HepG2 (cell line): ENCODE data around the gene SLC35G2. TPM values are rescaled to one million over a fixed set of nuclear protein-coding genes. Genes with fewer than 3 reads are reported as not detected.
A peak's percentile ranks its signal among the peaks of the same experiment; 100 is the strongest.

Experiments used
- ARNTL ChIP-seq: sonication (generic); formaldehyde crosslinking; IDR thresholded peaks from 2 replicates; pipeline ENCODE4 v1.4.0; 2020; ENCODE audit warnings: mild to moderate bottlenecking, missing genetic modification reagents
- ATAD3A ChIP-seq: sonication (generic); formaldehyde crosslinking; IDR thresholded peaks from 2 replicates; pipeline ENCODE4 v1.4.0; 2020; ENCODE audit warnings: missing genetic modification reagents
- FOSL1 ChIP-seq: sonication (generic); formaldehyde crosslinking; IDR thresholded peaks from 2 replicates; pipeline ENCODE4 v1.9.0; 2021; ENCODE audit warnings: missing genetic modification reagents, borderline replicate concordance
- JDP2 ChIP-seq: sonication (generic); formaldehyde crosslinking; IDR thresholded peaks from 2 replicates; pipeline ENCODE4 v1.8.1; 2022; ENCODE audit warnings: missing genetic modification reagents, borderline replicate concordance
- KAT7 ChIP-seq: IDR thresholded peaks from 2 replicates; pipeline ENCODE4 v1.6.1; 2018; ENCODE audit warnings: borderline replicate concordance, missing compliant biosample characterization
- KLF16 ChIP-seq, 2 experiments: sonication (generic) in 1 of 2; formaldehyde crosslinking in 1 of 2; IDR thresholded peaks; 2 replicates each; pipeline versions ENCODE4 v1.6.1 to v1.8.0; 2016 to 2023; ENCODE audit warnings: missing genetic modification reagents in 2 of 2, missing compliant biosample characterization in 1 of 2
- KLF9 ChIP-seq: IDR thresholded peaks from 2 replicates; pipeline ENCODE4 v1.6.1; 2016; ENCODE audit warnings: low read depth
- PCBP1 ChIP-seq: fragments of 200-400 bp; formaldehyde crosslinking; IDR thresholded peaks from 2 replicates; pipeline ENCODE4 v1.6.1; 2017; ENCODE audit warnings: mild to moderate bottlenecking, low read depth, low read length, borderline replicate concordance
- SMAD1 ChIP-seq: sonication (generic); formaldehyde crosslinking; IDR thresholded peaks from 2 replicates; pipeline ENCODE4 v1.4.0; 2020; ENCODE audit warnings: missing genetic modification reagents, low read depth, mild to moderate bottlenecking, borderline replicate concordance
- SNRNP70 ChIP-seq: fragments of 200-400 bp; formaldehyde crosslinking; IDR thresholded peaks from 2 replicates; pipeline ENCODE4 v1.6.1; 2017; ENCODE audit warnings: mild to moderate bottlenecking, low read depth, low read length, moderate library complexity
- TGIF2 ChIP-seq: IDR thresholded peaks from 2 replicates; pipeline ENCODE4 v1.6.1; 2016; ENCODE audit warnings: control low read depth, missing compliant biosample characterization
- THAP7 ChIP-seq: sonication (generic); formaldehyde crosslinking; IDR thresholded peaks from 2 replicates; pipeline ENCODE4 v1.8.1; 2023; ENCODE audit warnings: mild to moderate bottlenecking, missing genetic modification reagents
- ZBTB49 ChIP-seq: sonication (generic); formaldehyde crosslinking; IDR thresholded peaks from 2 replicates; pipeline ENCODE4 v1.4.0; 2020; ENCODE audit warnings: missing genetic modification reagents, borderline replicate concordance
- ZNF10 ChIP-seq: sonication (generic); formaldehyde crosslinking; IDR thresholded peaks from 2 replicates; pipeline ENCODE4 v1.4.0; 2020; ENCODE audit warnings: mild to moderate bottlenecking, low read depth, missing genetic modification reagents, borderline replicate concordance
- ZNF121 ChIP-seq: sonication (generic); formaldehyde crosslinking; IDR thresholded peaks from 2 replicates; pipeline ENCODE4 v1.5.0; 2020; ENCODE audit warnings: mild to moderate bottlenecking, missing genetic modification reagents
- ZNF234 ChIP-seq: sonication (generic); formaldehyde crosslinking; conservative IDR thresholded peaks from 2 replicates; pipeline ENCODE4 v1.5.1; 2020; ENCODE audit warnings: mild to moderate bottlenecking, missing genetic modification reagents
- ZNF253 ChIP-seq: sonication (generic); formaldehyde crosslinking; IDR thresholded peaks from 2 replicates; pipeline ENCODE4 v1.8.0; 2022; ENCODE audit warnings: mild to moderate bottlenecking, missing genetic modification reagents, borderline replicate concordance
- ZNF7 ChIP-seq: IDR thresholded peaks from 2 replicates; pipeline ENCODE4 v1.6.1; 2016; ENCODE audit warnings: missing biosample characterization, missing genetic modification reagents
- ZSCAN22 ChIP-seq: sonication (generic); formaldehyde crosslinking; IDR thresholded peaks from 2 replicates; pipeline ENCODE4 v1.4.0; 2020; ENCODE audit warnings: mild to moderate bottlenecking, missing genetic modification reagents
- polyA plus RNA-seq, 8 experiments: library from polyadenylated mRNA; depleted of rRNA in 3 of 8; stranded (reverse) in 7 of 8; unstranded in 1 of 8; fragments of >200 nt; fragmentation: Illumina TruSeq in 4 of 8; extraction: Trizol in 4 of 8; gene quantifications; 2 replicates each; pipeline versions ENCODE4 v1.2.1 to v1.2.3, GENCODE V29; 2011 to 2016; ENCODE audit warnings: low read depth in 4 of 8, missing spikeins in 1 of 8, mixed read lengths in 1 of 8; ENCODE audit not compliant: insufficient read depth in 1 of 8
- total RNA-seq, 5 experiments: library from RNA; depleted of rRNA; stranded (reverse); fragments of >200 nt; fragmentation: Illumina TruSeq; extraction: Trizol; gene quantifications; 2 replicates each; pipeline ENCODE4 v1.2.3, GENCODE V29; 2016; ENCODE audit warnings: low read depth in 1 of 5
- TF ChIP-seq, protein P1 (sequence below): sonication (generic); formaldehyde crosslinking; IDR thresholded peaks from 2 replicates; pipeline ENCODE4 v1.4.0; 2020; ENCODE audit warnings: missing genetic modification reagents
- TF ChIP-seq, protein P2 (sequence below): IDR thresholded peaks from 2 replicates; pipeline ENCODE4 v1.6.1; 2016; ENCODE audit warnings: missing compliant biosample characterization, missing genetic modification reagents, borderline replicate concordance
- TF ChIP-seq, protein P3 (sequence below): sonication (generic); formaldehyde crosslinking; IDR thresholded peaks from 2 replicates; pipeline ENCODE4 v1.4.0; 2020; ENCODE audit warnings: missing genetic modification reagents

SLC35G2 gene
- total and polyA plus RNA-seq, 2 of the 13 experiments (the other 11 are each of a cell fraction or from before 2014, with no cell fraction given), result 7.6 to 10.3 TPM

DNA sequence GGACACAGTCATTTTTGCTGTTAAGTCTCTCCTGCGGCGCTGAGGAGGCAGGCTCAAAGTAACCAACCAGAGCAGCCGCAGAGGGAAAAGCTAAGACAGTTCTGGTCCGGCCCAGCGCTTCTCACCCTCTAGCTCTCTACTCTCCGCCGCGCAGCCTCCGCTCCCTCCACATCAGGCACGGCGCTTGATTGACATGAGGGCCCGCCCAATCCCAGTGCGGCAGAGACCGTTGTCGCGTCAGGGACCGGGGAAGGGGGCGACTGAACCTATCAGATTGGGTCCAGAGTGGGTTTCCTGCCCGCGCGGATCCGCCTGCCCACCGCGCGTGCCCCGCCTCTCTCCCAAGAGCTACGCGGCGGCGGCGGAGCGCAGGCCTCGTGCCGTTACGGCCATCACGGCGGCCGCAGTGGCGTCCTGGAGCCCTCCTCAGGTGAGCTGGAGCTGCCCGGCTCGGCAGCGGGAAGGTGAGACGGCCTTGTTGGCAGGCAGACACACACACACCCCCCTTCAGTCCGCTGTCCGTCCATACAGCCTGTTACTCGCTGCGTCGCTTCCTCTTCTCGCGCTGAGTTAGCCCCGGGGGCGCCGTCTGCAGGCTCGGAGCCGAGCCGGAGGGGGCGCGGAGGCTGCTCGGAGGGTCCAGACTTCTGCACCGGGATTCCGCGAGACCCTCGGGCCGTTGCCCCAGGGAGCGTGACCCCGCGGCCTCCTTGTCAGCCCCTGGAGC is 43.1 kb downstream of the SLC35G2 start, which contains the start of gene NCK1 (continued):
- TF ChIP-seq, protein P1, sequence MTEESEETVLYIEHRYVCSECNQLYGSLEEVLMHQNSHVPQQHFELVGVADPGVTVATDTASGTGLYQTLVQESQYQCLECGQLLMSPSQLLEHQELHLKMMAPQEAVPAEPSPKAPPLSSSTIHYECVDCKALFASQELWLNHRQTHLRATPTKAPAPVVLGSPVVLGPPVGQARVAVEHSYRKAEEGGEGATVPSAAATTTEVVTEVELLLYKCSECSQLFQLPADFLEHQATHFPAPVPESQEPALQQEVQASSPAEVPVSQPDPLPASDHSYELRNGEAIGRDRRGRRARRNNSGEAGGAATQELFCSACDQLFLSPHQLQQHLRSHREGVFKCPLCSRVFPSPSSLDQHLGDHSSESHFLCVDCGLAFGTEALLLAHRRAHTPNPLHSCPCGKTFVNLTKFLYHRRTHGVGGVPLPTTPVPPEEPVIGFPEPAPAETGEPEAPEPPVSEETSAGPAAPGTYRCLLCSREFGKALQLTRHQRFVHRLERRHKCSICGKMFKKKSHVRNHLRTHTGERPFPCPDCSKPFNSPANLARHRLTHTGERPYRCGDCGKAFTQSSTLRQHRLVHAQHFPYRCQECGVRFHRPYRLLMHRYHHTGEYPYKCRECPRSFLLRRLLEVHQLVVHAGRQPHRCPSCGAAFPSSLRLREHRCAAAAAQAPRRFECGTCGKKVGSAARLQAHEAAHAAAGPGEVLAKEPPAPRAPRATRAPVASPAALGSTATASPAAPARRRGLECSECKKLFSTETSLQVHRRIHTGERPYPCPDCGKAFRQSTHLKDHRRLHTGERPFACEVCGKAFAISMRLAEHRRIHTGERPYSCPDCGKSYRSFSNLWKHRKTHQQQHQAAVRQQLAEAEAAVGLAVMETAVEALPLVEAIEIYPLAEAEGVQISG (CRISPR knock-in tag), result peak; percentile 84
- TF ChIP-seq KAT7 (CRISPR knock-in tag) (peak; percentile 82; the same call in 1 of the 2 replicates), JDP2 (no peak; the same call in 1 of the 2 replicates), ZNF10 (no peak), ARNTL (CRISPR knock-in tag) (peak; percentile 76), THAP7 (peak; percentile 86; the same call in 1 of the 2 replicates), ZNF121 (CRISPR knock-in tag) (no peak), SNRNP70 (no peak), ZNF7 (CRISPR knock-in tag) (no peak), TGIF2 (CRISPR knock-in tag) (0 out of 2 replicates have a peak, but pooled peaks have one; percentile 69), KLF9 (no peak), SMAD1 (CRISPR knock-in tag) (0 out of 2 replicates have a peak, but pooled peaks have one; percentile 20), PCBP1 (no peak), FOSL1 (CRISPR knock-in tag) (no peak), ATAD3A (CRISPR knock-in tag) (no peak), ZSCAN22 (CRISPR knock-in tag) (no peak), ZNF253 (CRISPR knock-in tag) (no peak), ZNF234 (CRISPR knock-in tag) (no peak), ZBTB49 (CRISPR knock-in tag) (no peak), KLF16 (CRISPR knock-in tag; IDR thresholded peaks at IDR 0.05) (peak in 1 of 2 experiments; percentile 90; a peak in 2 of 4 replicates)
- TF ChIP-seq, protein P2, sequence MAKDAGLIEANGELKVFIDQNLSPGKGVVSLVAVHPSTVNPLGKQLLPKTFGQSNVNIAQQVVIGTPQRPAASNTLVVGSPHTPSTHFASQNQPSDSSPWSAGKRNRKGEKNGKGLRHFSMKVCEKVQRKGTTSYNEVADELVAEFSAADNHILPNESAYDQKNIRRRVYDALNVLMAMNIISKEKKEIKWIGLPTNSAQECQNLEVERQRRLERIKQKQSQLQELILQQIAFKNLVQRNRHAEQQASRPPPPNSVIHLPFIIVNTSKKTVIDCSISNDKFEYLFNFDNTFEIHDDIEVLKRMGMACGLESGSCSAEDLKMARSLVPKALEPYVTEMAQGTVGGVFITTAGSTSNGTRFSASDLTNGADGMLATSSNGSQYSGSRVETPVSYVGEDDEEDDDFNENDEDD (CRISPR knock-in tag), result peak; percentile 75
- TF ChIP-seq, protein P3, sequence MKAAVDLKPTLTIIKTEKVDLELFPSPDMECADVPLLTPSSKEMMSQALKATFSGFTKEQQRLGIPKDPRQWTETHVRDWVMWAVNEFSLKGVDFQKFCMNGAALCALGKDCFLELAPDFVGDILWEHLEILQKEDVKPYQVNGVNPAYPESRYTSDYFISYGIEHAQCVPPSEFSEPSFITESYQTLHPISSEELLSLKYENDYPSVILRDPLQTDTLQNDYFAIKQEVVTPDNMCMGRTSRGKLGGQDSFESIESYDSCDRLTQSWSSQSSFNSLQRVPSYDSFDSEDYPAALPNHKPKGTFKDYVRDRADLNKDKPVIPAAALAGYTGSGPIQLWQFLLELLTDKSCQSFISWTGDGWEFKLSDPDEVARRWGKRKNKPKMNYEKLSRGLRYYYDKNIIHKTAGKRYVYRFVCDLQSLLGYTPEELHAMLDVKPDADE (CRISPR knock-in tag), result no peak
